Measurements from ENCODE around the gene ZNF791. TPM values are rescaled to one million over a fixed set of nuclear protein-coding genes. Genes with fewer than 3 reads are reported as not detected.

ZNF791 gene
- total and polyA plus RNA-seq, 2 experiments from 2014 or later, result 12.2 to 15.3 TPM

DNA sequence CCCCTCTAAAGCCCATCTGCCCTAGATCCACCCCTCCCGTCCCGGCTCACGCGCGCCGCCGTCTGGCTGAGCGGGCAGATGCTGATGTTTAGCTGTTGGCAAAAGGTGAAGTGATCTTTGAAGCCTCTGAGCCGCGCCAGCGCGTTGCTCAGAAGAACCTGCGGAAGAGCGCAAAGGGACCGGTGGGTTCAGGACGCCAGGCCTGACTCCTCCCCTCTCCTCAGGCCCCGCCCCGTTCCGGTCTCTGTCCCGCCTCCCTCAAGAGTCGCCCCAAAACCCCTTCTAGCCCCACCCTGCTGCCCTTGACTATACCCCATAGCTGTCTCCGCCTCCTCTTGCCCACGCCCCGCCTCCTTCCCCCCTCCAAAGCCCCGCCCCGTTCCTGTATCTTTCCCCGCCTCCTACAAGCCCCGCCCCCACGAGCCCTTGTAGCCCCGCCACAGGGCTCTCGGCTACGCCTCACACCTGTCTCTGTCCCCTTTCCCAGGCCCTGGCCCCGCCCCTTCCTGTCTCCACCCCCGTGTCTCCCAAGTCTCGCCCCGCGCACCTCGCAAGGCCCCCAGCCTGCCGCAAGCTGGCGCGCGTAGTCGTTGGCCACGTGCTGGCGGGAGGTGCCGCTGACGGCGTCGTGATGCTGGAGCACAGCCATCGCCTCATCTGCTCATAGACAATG lies 46.3 kb downstream of the ZNF791 start (continued):
- TF ChIP-seq CREB1 (CRISPR knock-in tag; IDR thresholded peaks at IDR 0.05; ENCODE audit: low read depth) (0 out of 2 replicates have a peak, but pooled peaks have one; percentile 18), STAT1 (IDR thresholded peaks at IDR 0.05; ENCODE audit: unreplicated experiment) (no peak)
- TF ChIP-seq, protein P1, sequence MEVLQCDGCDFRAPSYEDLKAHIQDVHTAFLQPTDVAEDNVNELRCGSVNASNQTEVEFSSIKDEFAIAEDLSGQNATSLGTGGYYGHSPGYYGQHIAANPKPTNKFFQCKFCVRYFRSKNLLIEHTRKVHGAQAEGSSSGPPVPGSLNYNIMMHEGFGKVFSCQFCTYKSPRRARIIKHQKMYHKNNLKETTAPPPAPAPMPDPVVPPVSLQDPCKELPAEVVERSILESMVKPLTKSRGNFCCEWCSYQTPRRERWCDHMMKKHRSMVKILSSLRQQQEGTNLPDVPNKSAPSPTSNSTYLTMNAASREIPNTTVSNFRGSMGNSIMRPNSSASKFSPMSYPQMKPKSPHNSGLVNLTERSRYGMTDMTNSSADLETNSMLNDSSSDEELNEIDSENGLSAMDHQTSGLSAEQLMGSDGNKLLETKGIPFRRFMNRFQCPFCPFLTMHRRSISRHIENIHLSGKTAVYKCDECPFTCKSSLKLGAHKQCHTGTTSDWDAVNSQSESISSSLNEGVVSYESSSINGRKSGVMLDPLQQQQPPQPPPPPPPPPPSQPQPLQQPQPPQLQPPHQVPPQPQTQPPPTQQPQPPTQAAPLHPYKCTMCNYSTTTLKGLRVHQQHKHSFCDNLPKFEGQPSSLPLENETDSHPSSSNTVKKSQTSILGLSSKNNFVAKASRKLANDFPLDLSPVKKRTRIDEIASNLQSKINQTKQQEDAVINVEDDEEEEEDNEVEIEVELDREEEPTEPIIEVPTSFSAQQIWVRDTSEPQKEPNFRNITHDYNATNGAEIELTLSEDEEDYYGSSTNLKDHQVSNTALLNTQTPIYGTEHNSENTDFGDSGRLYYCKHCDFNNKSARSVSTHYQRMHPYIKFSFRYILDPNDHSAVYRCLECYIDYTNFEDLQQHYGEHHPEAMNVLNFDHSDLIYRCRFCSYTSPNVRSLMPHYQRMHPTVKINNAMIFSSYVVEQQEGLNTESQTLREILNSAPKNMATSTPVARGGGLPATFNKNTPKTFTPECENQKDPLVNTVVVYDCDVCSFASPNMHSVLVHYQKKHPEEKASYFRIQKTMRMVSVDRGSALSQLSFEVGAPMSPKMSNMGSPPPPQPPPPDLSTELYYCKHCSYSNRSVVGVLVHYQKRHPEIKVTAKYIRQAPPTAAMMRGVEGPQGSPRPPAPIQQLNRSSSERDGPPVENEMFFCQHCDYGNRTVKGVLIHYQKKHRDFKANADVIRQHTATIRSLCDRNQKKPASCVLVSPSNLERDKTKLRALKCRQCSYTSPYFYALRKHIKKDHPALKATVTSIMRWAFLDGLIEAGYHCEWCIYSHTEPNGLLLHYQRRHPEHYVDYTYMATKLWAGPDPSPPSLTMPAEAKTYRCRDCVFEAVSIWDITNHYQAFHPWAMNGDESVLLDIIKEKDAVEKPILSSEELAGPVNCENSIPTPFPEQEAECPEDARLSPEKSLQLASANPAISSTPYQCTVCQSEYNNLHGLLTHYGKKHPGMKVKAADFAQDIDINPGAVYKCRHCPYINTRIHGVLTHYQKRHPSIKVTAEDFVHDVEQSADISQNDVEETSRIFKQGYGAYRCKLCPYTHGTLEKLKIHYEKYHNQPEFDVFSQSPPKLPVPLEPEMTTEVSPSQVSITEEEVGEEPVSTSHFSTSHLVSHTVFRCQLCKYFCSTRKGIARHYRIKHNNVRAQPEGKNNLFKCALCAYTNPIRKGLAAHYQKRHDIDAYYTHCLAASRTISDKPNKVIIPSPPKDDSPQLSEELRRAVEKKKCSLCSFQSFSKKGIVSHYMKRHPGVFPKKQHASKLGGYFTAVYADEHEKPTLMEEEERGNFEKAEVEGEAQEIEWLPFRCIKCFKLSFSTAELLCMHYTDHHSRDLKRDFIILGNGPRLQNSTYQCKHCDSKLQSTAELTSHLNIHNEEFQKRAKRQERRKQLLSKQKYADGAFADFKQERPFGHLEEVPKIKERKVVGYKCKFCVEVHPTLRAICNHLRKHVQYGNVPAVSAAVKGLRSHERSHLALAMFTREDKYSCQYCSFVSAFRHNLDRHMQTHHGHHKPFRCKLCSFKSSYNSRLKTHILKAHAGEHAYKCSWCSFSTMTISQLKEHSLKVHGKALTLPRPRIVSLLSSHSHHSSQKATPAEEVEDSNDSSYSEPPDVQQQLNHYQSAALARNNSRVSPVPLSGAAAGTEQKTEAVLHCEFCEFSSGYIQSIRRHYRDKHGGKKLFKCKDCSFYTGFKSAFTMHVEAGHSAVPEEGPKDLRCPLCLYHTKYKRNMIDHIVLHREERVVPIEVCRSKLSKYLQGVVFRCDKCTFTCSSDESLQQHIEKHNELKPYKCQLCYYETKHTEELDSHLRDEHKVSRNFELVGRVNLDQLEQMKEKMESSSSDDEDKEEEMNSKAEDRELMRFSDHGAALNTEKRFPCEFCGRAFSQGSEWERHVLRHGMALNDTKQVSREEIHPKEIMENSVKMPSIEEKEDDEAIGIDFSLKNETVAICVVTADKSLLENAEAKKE (CRISPR knock-in tag; IDR thresholded peaks at IDR 0.05), result no peak

DNA sequence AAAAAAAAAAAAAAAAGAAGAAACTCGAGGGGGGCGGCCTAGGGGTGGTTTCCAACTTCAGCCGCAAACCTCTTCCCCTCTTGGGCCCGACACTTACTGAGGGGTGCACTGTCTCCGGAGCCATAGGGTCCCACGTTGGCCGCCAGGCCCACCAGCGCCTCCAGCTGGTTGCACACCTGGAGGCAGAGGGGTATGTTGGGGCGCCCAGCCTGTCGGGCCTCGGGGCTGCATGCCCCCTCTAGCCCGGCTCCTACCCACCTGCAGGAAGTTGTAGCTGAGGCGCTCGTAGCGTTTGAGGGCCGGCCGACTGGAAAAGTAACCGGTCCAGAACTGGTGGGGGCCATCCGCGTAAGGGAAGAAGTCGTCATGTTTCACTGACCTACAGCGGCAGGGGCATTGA lies 47.2 kb downstream of the ZNF791 start:
- Histone ChIP-seq H3K27me3 (ENCODE audit: insufficient read depth) (no peaks in the 10 kb centered on the region), H3F3A (replicated peaks; ENCODE audit: low read depth) (peaks cover 13% of the 10 kb centered on the region), H3K9me2 (ENCODE audit: insufficient read depth) (no peaks in the 10 kb centered on the region), H3K79me2 (replicated peaks; ENCODE audit: insufficient read depth) (no peaks in the 10 kb centered on the region), H3K27ac (ENCODE audit: low read depth) (no peak overlapping the region), H3K36me3 (ENCODE audit: insufficient read depth) (peaks cover 13% of the 10 kb centered on the region; the same call in 1 of the 2 replicates), H3K4me3 (no peak overlapping the region), H3K4me2 (no peak overlapping the region), H3K4me1 (ENCODE audit: insufficient read depth) (no peaks in the 10 kb centered on the region), H2AFZ (no peak overlapping the region), H4K20me1 (replicated peaks; ENCODE audit: insufficient read depth) (no peaks in the 10 kb centered on the region; the same call in 1 of the 2 replicates)
- H3K27me3 Mint-ChIP-seq (ENCODE audit: insufficient read depth, low read depth, poor library complexity), result peaks cover 4% of the 10 kb centered on the region
- H3K9me3 Mint-ChIP-seq, result no peaks in the 10 kb centered on the region
- H3K27ac Mint-ChIP-seq, result no peak overlapping the region
- ATAC-seq, result no peak
- no peak for TF ChIP-seq CREB1 (CRISPR knock-in tag; IDR thresholded peaks at IDR 0.05; ENCODE audit: low read depth)
- TF ChIP-seq, protein P2, sequence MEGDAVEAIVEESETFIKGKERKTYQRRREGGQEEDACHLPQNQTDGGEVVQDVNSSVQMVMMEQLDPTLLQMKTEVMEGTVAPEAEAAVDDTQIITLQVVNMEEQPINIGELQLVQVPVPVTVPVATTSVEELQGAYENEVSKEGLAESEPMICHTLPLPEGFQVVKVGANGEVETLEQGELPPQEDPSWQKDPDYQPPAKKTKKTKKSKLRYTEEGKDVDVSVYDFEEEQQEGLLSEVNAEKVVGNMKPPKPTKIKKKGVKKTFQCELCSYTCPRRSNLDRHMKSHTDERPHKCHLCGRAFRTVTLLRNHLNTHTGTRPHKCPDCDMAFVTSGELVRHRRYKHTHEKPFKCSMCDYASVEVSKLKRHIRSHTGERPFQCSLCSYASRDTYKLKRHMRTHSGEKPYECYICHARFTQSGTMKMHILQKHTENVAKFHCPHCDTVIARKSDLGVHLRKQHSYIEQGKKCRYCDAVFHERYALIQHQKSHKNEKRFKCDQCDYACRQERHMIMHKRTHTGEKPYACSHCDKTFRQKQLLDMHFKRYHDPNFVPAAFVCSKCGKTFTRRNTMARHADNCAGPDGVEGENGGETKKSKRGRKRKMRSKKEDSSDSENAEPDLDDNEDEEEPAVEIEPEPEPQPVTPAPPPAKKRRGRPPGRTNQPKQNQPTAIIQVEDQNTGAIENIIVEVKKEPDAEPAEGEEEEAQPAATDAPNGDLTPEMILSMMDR (conservative IDR thresholded peaks at IDR 0.05; ENCODE audit: low read depth in 2 of 2), result peak; percentile 37 to 50
- TF ChIP-seq, protein P1 (CRISPR knock-in tag; IDR thresholded peaks at IDR 0.05), result no peak
- TF ChIP-seq, protein P3, sequence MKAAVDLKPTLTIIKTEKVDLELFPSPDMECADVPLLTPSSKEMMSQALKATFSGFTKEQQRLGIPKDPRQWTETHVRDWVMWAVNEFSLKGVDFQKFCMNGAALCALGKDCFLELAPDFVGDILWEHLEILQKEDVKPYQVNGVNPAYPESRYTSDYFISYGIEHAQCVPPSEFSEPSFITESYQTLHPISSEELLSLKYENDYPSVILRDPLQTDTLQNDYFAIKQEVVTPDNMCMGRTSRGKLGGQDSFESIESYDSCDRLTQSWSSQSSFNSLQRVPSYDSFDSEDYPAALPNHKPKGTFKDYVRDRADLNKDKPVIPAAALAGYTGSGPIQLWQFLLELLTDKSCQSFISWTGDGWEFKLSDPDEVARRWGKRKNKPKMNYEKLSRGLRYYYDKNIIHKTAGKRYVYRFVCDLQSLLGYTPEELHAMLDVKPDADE (IDR thresholded peaks at IDR 0.05), result no peak
- DNase-seq (ENCODE audit: low spot score), result no peak
- H3K4me3 Mint-ChIP-seq, result no peak overlapping the region
- peaks cover 6% of the 10 kb centered on the region; the same call in 2 of the 3 replicates for H3K4me1 Mint-ChIP-seq
- peaks cover 55% of the 10 kb centered on the region for H3K36me3 Mint-ChIP-seq (ENCODE audit: low read depth)

All from GM23338 (cell line).